Right renal cortex interstitium (tissue), 3 donors: Measurements from ENCODE around the gene SCARB1. TPM values are rescaled to one million over a fixed set of nuclear protein-coding genes. Genes with fewer than 3 reads are reported as not detected.
"Not testable (repeated sequence)": the region's sequence is repeated elsewhere in the genome, so short reads cannot be mapped to it uniquely, and the experiment has no call there.

Experiments
- DNase-seq, 3 donors: peaks; one replicate each; pipeline ENCODE4 v3.0.0-alpha.2; 2013; ENCODE audit warnings: low read depth in 3 of 3, low spot score in 2 of 3
- polyA plus RNA-seq, 3 donors: library from polyadenylated mRNA; unstranded; fragments of 120-200 nt; gene quantifications; one replicate each; pipeline ENCODE4 v1.2.1, GENCODE V29; 2013; ENCODE audit not compliant: insufficient read length in 3 of 3

SCARB1 gene
- polyA plus RNA-seq, 3 donors, result 18.5 to 24.4 (median 21.1) TPM

- DNase-seq, result no peak
Measured at GRCh38 chr12:124884587-124885438, 21.1 kb upstream of the SCARB1 start.

DNA sequence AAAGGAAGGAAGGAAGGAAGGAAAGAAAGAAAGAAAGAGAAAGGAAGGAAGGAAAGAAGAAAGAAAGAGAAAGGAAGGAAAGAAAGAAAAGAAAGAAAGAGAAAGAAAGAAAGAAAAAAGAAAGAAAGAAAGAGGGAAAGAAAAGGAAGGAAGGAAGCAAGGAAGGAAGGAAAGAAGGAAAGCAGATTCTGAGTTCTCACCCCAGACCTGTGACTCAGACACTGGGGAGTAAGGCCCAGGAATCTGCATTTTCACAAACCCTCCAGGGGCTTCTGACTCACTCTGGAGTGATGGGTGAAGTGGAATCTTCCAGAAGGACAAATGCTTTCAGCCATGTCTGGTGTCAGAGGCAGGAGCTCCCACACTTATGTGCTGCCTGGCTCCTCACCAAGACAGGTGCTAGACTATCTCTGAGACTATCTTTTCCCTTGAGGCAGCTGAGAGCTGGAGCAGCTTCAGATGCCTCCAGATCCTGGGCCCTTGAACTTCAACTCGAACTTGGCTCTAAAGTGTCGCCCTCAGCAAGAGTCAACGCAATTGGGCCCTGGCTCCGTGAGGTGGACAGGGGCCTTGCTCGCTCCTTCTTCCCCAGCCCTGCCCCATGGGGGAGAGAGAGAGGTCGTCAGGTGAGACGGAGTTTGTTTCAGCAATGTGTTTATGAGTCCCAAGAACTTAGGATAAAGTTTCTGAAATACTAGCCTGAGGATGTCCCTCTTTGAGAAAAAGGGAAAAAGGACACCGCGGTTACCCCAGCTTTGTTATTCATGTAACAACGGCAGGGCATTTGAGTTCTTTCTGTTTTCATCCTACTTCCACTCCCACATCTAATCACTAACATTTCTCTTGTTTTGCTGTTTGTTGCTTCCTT is 19.8 kb upstream of the SCARB1 start:
- DNase-seq, result no peak

- DNase-seq, result peak in 1 of 3 donors; percentile 65
Measured at GRCh38 chr12:124881123-124881522, 17.5 kb upstream of the SCARB1 start.

- DNase-seq, result not testable (repeated sequence)
Measured at GRCh38 chr12:124880335-124880734, 16.7 kb upstream of the SCARB1 start.

GRCh38 chr12:124878795-124879516 is 15.3 kb upstream of the SCARB1 start:
- DNase-seq, result no peak

- no peak for DNase-seq
Measured at GRCh38 chr12:124877423-124877822, 13.8 kb upstream of the SCARB1 start.

DNA sequence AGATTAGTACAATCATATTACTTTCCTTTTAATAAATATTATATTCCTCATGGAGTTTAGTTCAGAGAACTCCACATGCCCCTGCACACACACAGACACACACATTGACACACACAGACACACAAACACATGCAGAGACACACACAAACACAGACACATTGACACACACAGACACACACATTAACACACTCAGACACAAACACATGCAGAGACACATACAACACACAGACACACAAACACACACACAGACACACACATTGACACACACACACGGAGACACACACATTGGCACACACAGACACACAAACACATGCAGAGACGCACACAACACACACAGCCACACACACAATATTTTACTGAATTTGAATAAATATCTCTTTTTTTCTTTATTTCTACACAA is 12.5 kb upstream of the SCARB1 start:
- no peak for DNase-seq

DNA sequence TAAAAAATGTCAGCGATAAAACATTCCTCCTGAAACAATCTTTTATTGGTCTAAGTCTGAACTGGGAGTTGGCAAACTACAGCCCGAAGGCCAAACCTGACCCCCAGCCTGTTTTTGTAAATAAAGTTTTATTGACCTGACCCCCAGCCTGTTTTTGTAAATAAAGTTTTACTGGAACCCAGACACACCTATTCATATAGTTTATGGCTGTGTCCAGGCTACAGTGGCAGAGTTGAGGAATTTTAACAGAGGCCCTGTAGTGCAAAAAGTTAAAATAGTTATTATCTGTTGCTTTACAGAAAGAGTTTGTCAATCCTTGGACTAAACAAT is 12.1 kb upstream of the SCARB1 start:
- DNase-seq, result no peak

DNA sequence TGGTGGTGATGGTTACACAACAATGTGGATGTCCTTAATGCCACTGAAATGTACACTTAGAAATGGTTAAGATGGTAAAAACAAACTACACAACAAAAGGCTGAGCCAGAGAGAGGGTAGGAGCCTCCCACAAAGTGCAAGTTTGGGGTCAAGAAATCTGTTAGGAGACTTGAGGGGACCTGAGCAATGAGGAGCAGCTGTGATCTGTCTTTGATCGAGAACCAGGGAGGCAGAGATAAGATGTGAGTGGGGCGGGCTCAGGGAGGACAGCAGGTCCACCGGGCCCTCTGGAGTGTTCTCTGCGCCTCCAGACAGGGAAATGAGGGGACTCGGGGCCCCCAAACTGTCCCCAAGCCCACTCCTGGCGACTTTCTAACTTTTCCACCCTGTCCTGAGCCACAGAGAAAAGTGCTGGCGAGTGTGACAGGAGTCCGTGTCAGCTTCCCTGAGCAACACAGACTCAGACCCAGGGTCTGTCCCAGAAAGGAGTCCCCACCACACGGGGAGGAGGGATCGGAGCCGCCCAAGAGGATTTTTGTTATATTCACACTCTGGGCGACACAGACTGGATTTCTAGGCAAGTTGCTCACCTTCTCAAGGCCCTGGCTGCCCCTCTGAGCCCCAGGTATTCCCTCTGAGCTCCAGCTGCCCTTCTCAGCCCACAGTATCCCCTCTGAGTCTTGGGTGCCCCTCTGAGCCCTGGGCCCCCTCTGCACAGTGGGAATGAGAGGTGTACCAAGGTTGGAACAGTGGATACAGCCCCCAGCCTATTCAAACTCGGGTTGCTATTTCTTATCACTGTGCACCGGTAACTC is 11.5 kb upstream of the SCARB1 start:
- no peak for DNase-seq

DNA sequence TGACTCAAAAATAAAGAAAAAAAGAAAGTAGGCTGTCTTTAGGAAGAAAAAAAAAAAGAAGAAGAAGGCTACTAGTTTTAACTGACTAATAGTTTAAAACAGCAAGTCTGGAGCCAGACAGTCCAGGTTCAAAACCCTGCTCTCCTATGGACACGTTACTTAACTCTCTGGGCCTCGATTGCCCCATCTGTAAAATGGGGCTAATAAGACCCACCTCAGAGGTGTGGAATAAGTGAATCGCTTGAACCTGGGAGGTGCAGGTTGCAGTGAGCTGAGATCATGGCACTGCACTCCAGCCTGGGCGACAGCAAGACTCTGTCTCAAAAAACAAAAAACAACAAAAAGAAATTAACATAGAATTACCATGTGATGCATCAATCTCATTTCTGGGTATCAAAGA is 10.5 kb upstream of the SCARB1 start:
- DNase-seq, result no peak

DNA sequence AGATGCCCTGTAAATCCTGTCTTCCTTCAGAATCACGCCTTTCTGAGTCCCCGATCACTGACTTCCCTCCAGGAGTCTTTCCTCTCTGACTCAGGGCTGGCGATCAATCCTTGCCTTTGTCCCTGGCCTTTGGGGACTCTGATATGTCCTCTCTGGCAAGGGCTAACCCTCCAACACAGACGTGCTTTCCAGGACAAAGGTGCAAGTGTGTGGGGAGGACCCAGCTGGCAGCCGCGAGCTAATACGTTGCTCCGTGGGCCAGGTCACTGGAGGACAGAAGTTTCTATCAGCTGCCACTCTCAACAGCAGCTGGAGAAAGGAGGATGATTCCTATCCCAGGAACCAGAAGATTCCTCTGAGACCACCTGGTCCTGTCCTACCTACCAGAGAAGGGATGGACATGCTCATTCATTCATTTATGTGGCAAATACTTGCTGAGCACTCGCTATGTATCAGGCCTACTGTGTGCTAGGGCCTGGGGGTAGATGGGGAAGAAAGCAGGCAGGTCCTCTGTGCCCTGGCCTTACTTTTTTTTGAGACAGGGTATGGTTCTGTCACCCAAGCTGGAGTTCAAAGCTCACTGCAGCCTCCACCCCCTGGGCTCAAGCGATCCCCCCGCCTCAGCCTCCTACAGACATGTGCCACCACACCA is 8.5 kb upstream of the SCARB1 start:
- no peak for DNase-seq

DNA sequence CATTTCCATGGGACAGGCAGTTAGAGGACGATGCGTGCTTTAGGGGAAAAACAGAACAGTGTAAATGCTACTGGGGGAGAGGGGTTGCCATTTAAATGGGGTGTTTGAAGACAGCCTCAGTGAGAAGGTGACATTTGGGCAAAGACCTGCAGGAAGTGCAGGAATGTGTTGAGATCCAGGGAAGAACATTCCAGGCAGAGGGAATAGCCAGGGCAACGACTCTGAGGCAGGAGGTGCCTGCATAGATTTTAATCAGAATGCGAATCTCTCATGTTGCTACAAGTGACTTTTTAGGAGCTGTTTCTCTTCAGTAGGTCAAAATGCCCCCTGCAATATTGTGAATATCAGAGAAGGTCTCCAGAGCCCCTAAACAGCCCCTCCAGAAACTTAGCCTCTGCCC is 7.6 kb upstream of the SCARB1 start:
- DNase-seq, result no peak

GRCh38 chr12:124870515-124870914 is 6.9 kb upstream of the SCARB1 start:
- DNase-seq, result no peak

DNA sequence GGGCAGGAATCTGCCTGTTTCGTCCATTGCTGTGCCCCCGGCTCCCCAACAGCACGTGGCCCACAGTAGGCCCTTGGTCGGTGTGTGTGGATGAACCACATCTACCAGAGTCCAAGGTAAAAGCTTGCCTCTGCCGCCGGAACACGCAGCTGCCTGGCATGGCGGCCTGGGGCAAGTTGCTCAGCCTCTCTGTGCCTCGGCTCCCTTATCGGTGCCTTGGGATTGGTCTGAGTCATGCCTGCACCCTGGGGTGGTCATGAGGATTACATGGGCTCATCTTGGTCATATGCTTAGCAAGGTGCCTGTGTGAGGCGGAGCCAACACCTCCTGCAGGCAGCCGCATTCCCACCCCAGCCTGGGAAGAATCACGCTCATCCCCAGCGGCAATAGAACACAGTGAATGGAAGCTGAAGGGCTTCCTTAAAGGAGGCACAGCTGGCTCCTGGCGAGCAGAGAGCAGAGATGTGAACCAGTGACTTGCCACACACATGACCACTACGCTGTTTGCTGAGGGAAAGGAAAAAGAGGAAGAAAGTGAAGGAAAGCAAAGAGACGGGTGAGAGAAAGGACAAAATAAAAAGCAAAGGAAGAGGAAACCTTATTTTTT is 5.5 kb upstream of the SCARB1 start:
- DNase-seq, result no peak

DNA sequence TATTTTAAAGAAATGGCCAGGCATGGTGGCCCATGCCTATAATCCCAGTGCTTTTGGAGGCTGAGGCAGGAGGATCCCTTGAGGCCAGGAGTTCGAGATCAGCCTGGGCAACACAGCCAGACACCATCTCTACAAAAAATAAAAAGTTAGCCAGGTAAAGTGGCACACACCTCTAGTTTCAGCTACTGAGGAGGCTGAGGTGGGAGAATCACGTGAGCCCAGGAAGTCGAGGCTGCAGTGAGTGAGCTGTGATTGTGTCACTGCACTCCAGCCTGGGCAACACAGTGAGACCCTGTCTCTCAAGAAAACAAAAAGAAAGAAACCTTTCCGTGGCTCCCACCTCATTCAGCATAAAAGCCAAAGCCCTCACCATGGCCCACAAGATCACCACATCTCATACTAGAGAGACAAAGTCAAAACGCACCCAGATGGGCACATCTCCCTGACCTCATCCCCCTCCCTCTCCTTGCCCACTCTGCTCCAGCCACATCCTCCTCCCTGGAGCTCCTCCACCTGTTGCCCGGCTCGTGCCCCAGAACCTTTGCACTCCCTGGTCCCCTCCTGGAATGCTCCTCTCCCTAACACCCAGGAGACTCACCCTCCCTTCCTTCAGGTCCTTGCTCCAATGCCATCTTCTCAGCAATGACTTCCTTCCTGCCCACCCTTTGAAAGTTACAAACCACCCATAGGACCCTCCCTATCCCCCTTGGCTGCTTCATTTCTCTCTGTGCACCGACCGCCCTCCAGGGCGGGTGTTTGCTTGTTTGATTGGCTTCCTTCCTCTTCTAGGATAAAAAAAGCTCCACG is 4.8 kb upstream of the SCARB1 start:
- DNase-seq, result no peak

DNA sequence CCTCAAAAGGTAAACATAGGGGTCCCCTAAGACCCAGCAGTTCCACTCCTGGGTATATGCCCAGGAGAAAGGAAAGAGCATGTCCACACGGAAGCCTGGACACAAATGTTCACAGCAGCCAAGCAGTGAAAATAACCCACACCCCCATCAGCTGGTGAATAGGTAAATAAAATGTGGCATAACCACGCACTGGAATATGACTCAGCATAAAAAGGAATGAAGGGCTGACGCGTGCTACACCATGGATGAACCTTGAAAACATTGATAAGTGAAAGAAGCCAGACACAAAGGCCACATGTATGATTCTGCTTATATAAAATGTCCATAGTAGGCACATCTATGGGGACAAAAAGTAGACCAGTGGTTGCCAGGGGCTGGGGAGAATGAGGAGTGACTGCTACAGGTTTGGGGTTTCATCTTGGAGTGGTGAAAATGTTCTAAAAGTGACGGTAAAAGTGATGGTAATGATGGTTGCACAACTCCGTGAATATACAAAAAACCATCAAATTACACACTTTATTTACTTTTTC is 3.8 kb upstream of the SCARB1 start:
- no peak for DNase-seq

GRCh38 chr12:124866883-124867400 is 3.3 kb upstream of the SCARB1 start:
- no peak for DNase-seq

- DNase-seq, result no peak
Measured at GRCh38 chr12:124866195-124866882, 2.7 kb upstream of the SCARB1 start.
